HG03575 (cell line): ENCODE results near the gene PADI6.

Source experiments
- ATAC-seq: cut with Tn5 transposase; IDR thresholded peaks from one replicate; pipeline ENCODE4 v1.9.1; 2021; ENCODE audit not compliant: unreplicated experiment, insufficient number of reproducible peaks, low FRiP score; ENCODE audit errors: extremely low read depth

PADI6 gene

GRCh38 chr1:17442841-17443240, 70.8 kb downstream of the PADI6 start:
- ATAC-seq: no peak

DNA sequence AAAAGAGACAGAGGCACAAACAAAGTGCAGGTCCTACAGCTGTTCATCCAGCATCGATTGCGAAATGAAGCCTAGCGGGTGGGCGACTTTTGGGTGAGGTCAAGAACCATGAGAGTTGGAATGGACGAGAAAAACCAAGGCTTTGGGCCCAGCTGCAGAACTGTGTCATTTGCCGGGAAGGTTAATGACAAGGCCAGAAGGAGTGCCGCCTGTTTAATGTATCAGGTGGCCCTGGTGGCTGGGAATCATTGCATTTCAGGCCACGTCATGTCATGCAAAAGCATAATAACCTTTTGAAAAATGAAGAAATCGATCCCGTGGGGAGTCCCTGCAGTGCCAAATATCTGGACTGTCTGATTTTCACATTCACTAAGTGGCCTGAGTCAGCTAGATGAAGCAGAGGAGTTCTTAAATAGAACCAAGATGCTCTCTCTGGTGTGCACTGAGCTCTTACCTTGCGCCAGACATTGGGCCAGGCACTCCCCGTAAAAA, 75.6 kb downstream of the PADI6 start:
- ATAC-seq: no peak
